B cell (primary cell): ENCODE results near the gene BRF1. TPM values are rescaled to one million over a fixed set of nuclear protein-coding genes. Genes with fewer than 3 reads are reported as not detected.

ENCODE experiments used
- ATAC-seq: fragments of 200-7000 bp; cut with Tn5 transposase; one replicate; pipeline ENCODE4 v1.10.0; 2021; ENCODE audit warnings: low read depth, mild to moderate bottlenecking, moderate number of reproducible peaks, moderate library complexity
- CTCF ChIA-PET: fragments of 350-600 bp; sonication (Branson Sonifier 250); formaldehyde crosslinking; loops from one replicate; lab custom pipeline; 2021; ENCODE audit warnings: antibody characterized with exemption, inconsistent platforms; lab: Charles Lee
- POLR2A ChIA-PET: fragments of 350-600 bp; sonication (Branson Sonifier 250); formaldehyde crosslinking; loops from one replicate; lab custom pipeline; 2021; ENCODE audit warnings: antibody characterized with exemption; lab: Charles Lee
- DNase-seq: peaks from one replicate; pipeline ENCODE4 v3.0.0; 2013
- H2AFZ ChIP-seq: 2 replicates; pipeline ENCODE4 v1.6.1; 2012; ENCODE audit warnings: mild to moderate bottlenecking, low read depth, low read length; ENCODE audit not compliant: insufficient read depth, poor library complexity, severe bottlenecking
- H3K27ac ChIP-seq, 2 donors: 1 replicate in 1 of 2; 2 replicates in 1 of 2; pipeline ENCODE4 v1.5.1; 2012 to 2013; ENCODE audit warnings: low read length in 2 of 2, mild to moderate bottlenecking in 2 of 2, moderate library complexity in 1 of 2
- H3K27me3 ChIP-seq, 4 experiments: fragments of 200-600 bp in 1 of 4; sonication (generic) in 1 of 4; replicated peaks in 1 of 4; 1 replicate in 2 of 4; 2 replicates in 2 of 4; pipeline versions ENCODE4 v1.6.1 to v1.7.0; 2013 to 2016; ENCODE audit warnings: low read length in 3 of 4, mild to moderate bottlenecking in 2 of 4, mixed read lengths in 1 of 4, moderate library complexity in 1 of 4; ENCODE audit not compliant: insufficient read depth in 4 of 4, control insufficient read depth in 3 of 4; ENCODE audit errors: control extremely low read depth in 1 of 4
- H3K36me3 ChIP-seq, 2 experiments: replicated peaks in 1 of 2; 1 replicate in 1 of 2; 2 replicates in 1 of 2; pipeline versions ENCODE4 v1.6.1 to v1.7.1; 2013; ENCODE audit warnings: low read length in 1 of 2; ENCODE audit not compliant: insufficient read depth in 2 of 2, control insufficient read depth in 1 of 2; ENCODE audit errors: control extremely low read depth in 1 of 2, extremely low read depth in 1 of 2
- H3K4me1 ChIP-seq, 2 donors: fragments of 200-600 bp in 1 of 2; sonication (generic) in 1 of 2; 1 replicate in 1 of 2; 2 replicates in 1 of 2; pipeline versions ENCODE4 v1.5.1 to v1.6.1; 2013 to 2017; ENCODE audit warnings: low read length in 2 of 2; ENCODE audit not compliant: control insufficient read depth in 2 of 2, insufficient read depth in 2 of 2
- H3K4me2 ChIP-seq: replicated peaks from 2 replicates; pipeline ENCODE3; 2012; ENCODE audit warnings: mild to moderate bottlenecking, low read depth, low read length; ENCODE audit not compliant: poor library complexity, severe bottlenecking
- H3K4me3 ChIP-seq, 5 experiments: fragments of 200-600 bp in 1 of 5; sonication (generic) in 1 of 5; 1 replicate in 3 of 5; 2 replicates in 2 of 5; pipeline versions ENCODE4 v1.5.1 to v1.7.0; 2011 to 2016; ENCODE audit warnings: low read length in 4 of 5, mild to moderate bottlenecking in 4 of 5, low read depth in 2 of 5, control low read depth in 1 of 5, moderate library complexity in 1 of 5; ENCODE audit not compliant: insufficient read depth in 1 of 5; ENCODE audit errors: control extremely low read depth in 1 of 5, extremely low read depth in 1 of 5
- H3K79me2 ChIP-seq: fragments of 200-600 bp; sonication (generic); one replicate; pipeline ENCODE4 v1.6.0; 2016; ENCODE audit warnings: low read length; ENCODE audit not compliant: control insufficient read depth, insufficient read depth
- H3K9ac ChIP-seq: fragments of 200-600 bp; sonication (generic); 2 replicates; pipeline ENCODE4 v1.6.1; 2017; ENCODE audit warnings: mild to moderate bottlenecking, low read length, moderate library complexity
- H3K9me3 ChIP-seq, 3 donors: one replicate each; pipeline versions ENCODE4 v1.6.1 to v1.7.1; 2013; ENCODE audit warnings: low read length in 2 of 3; ENCODE audit not compliant: control insufficient read depth in 2 of 3, insufficient read depth in 1 of 3; ENCODE audit errors: control extremely low read depth in 1 of 3
- H4K20me1 ChIP-seq: 2 replicates; pipeline ENCODE4 v1.6.0; 2012; ENCODE audit warnings: mild to moderate bottlenecking, low read length; ENCODE audit not compliant: insufficient read depth, control insufficient read depth, poor library complexity, severe bottlenecking
- H3K27ac Mint-ChIP-seq: one replicate; pipeline ENCODE4 v1.8.0; 2021; ENCODE audit warnings: mixed read lengths
- H3K27me3 Mint-ChIP-seq: one replicate; pipeline ENCODE4 v1.8.0; 2021; ENCODE audit warnings: mixed read lengths
- H3K4me1 Mint-ChIP-seq: one replicate; pipeline ENCODE4 v1.8.0; 2021; ENCODE audit warnings: mixed read lengths
- H3K4me3 Mint-ChIP-seq: one replicate; pipeline ENCODE4 v1.8.0; 2021; ENCODE audit warnings: mixed read lengths
- H3K9me3 Mint-ChIP-seq: one replicate; pipeline ENCODE4 v1.8.0; 2022; ENCODE audit warnings: mixed read lengths; ENCODE audit not compliant: insufficient read depth
- EZH2 ChIP-seq: IDR thresholded peaks from 2 replicates; pipeline ENCODE4 v1.6.1; 2012; ENCODE audit warnings: borderline replicate concordance, low read depth, mild to moderate bottlenecking, moderate library complexity, low read length; ENCODE audit not compliant: insufficient read depth, poor library complexity, severe bottlenecking
- WGBS: methylation state at CpG from one replicate; pipeline ENCODE4 v1.1.5; 2013; ENCODE audit warnings: missing lambda C conversion rate; ENCODE audit not compliant: insufficient coverage; 5-methylcytosine and 5-hydroxymethylcytosine counted together
- intact Hi-C: fragments of 100-400 bp; cut with micrococcal nuclease; formaldehyde crosslinking; loops from one replicate; pipeline ENCODE4 v1.10.0; 2022
- polyA plus RNA-seq: library from polyadenylated mRNA; depleted of rRNA; stranded (reverse); fragments of >200 nt; gene quantifications from 2 replicates; pipeline ENCODE4 v1.2.3, GENCODE V29; 2012
- total RNA-seq, 2 donors: library from RNA; stranded (reverse); fragments of 120-200 nt in 1 of 2; gene quantifications; 1 replicate in 1 of 2; 2 replicates in 1 of 2; pipeline versions ENCODE4 v1.2.3 to v1.2.4, GENCODE V29; 2013 to 2022
- TF ChIP-seq, protein P1 (sequence below): fragments of 200-600 bp; IDR thresholded peaks from one replicate; pipeline ENCODE4 v1.8.0; 2022; ENCODE audit warnings: antibody characterized with exemption, mild to moderate bottlenecking

The BRF1 gene
- total and polyA plus RNA-seq, 2 donors (not counting 1 experiment from before 2014, with no cell fraction given), result 24.5 to 55.8 TPM

DNA sequence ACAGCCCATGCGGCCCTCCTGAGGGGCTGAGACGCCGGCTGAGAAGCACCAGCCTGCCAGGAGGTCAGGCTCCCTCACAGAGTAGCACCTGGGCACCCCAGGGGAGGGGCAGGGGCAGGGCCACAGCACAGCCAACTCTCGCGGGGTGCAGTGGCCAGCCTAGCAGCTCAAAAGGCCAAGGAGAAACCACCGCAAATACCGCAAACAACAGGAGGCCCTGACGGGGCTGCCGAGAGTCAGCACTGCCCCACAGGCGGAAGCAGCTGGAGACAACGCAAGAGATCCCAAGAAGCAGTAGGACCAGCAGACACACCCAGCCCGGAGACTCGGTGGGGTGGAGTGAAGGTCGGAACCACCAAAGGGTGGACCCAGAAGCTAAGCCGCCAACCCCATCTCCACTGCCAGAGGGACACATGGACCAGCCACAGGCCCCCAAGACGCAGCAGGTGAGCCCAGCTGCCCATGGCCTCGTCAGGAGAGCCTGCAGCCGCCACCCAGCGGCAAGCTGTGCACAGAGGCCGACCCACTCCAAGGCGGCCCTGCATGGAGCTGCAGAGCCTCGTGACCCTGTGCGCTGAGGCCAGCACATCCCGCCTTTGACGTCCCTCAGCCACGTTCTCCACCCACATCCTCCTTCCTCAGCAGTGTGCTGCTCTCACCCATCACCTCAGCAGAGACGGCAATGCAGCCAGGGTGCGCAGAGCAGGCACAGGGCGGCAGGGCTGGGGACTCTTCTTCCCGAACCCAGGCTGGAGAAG, 84.1 kb downstream of the BRF1 start:
- POLR2A ChIA-PET, result no interaction called here
- Histone ChIP-seq H3K79me2 (peaks cover 5% of the 10 kb centered on the region), H3K4me3 (no peak overlapping the region), H3K4me1 (no peaks in the 10 kb centered on the region), H3K9ac (no peak overlapping the region), H2AFZ (no peak overlapping the region), H3K9me3 (peaks cover 0 to 7% (median 0%) of the 10 kb centered on the region in 3 donors), H4K20me1 (peaks cover 23% of the 10 kb centered on the region), H3K36me3 (peaks cover 2 to 43% of the 10 kb centered on the region in 2 experiments), H3K4me2 (no peak overlapping the region), H3K27ac (no peak overlapping the region), H3K27me3 (no peaks in the 10 kb centered on the region)
- DNase-seq (no peak), ATAC-seq (no peak)
- TF ChIP-seq, protein P1, sequence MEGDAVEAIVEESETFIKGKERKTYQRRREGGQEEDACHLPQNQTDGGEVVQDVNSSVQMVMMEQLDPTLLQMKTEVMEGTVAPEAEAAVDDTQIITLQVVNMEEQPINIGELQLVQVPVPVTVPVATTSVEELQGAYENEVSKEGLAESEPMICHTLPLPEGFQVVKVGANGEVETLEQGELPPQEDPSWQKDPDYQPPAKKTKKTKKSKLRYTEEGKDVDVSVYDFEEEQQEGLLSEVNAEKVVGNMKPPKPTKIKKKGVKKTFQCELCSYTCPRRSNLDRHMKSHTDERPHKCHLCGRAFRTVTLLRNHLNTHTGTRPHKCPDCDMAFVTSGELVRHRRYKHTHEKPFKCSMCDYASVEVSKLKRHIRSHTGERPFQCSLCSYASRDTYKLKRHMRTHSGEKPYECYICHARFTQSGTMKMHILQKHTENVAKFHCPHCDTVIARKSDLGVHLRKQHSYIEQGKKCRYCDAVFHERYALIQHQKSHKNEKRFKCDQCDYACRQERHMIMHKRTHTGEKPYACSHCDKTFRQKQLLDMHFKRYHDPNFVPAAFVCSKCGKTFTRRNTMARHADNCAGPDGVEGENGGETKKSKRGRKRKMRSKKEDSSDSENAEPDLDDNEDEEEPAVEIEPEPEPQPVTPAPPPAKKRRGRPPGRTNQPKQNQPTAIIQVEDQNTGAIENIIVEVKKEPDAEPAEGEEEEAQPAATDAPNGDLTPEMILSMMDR, result no peak
- TF ChIP-seq EZH2, result no peak
- no peak overlapping the region for H3K27ac Mint-ChIP-seq
- H3K4me1 Mint-ChIP-seq, result no peaks in the 10 kb centered on the region
- H3K27me3 Mint-ChIP-seq, result no peaks in the 10 kb centered on the region
- CTCF ChIA-PET, result no interaction called here
- 97% methylated on average over 30 of the region's 30 CpGs for WGBS
- H3K9me3 Mint-ChIP-seq, result no peaks in the 10 kb centered on the region
- intact Hi-C loops, result no loop called here
- no peak overlapping the region for H3K4me3 Mint-ChIP-seq

DNA sequence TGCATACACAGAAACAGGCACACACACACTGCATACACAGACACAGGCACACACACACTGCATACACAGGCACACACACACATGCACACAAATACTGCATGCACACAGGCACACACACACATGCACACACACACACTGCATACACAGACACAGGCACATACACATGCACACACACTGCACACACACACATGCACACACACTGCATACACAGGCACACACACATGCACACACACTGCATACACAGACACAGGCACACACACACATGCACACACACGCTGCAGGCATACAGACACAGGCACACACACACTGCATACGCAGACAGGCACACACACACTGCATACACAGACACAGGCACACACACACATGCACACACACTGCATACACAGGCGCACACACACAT, 85.2 kb downstream of the BRF1 start:
- Histone ChIP-seq H3K4me1 (no peaks in the 10 kb centered on the region), H3K27me3 (no peaks in the 10 kb centered on the region), H4K20me1 (peaks cover 20% of the 10 kb centered on the region), H3K4me3 (no peak overlapping the region), H3K9me3 (peaks cover 0 to 7% (median 0%) of the 10 kb centered on the region in 3 donors), H3K27ac (no peak overlapping the region), H3K79me2 (peaks cover 2% of the 10 kb centered on the region), H3K4me2 (no peak overlapping the region), H3K9ac (no peak overlapping the region), H2AFZ (no peak overlapping the region), H3K36me3 (peaks cover 2 to 39% of the 10 kb centered on the region in 2 experiments)
- WGBS, result 79% methylated on average over 3 of the region's 3 CpGs
- intact Hi-C loops, result no loop called here
- TF ChIP-seq, protein P1, result no peak
- TF ChIP-seq EZH2, result no peak
- Mint-ChIP-seq H3K27ac (no peak overlapping the region), H3K4me3 (no peak overlapping the region), H3K9me3 (no peaks in the 10 kb centered on the region), H3K4me1 (no peaks in the 10 kb centered on the region), H3K27me3 (no peaks in the 10 kb centered on the region)
- ATAC-seq, result no peak
- ChIA-PET CTCF (no interaction called here), POLR2A (no interaction called here)
- no peak for DNase-seq
